HEK293T (cell line): ENCODE measurements around the gene DLL1.

Source experiments
- CTCF ChIA-PET: fragments of 350-600 bp; formaldehyde crosslinking; extraction: SDS; loops from one replicate; lab custom pipeline; 2021; ENCODE audit warnings: antibody characterized with exemption, inconsistent platforms; lab: Yijun Ruan, JAX
- POLR2A ChIA-PET: fragments of 350-600 bp; formaldehyde crosslinking; extraction: SDS; loops from one replicate; lab custom pipeline; 2020; ENCODE audit warnings: antibody characterized with exemption, inconsistent platforms; lab: Yijun Ruan, JAX
- DNase-seq: peaks from one replicate; pipeline ENCODE4 v3.0.0; 2012; ENCODE audit warnings: mixed read lengths; ENCODE audit errors: extremely low spot score
- ARNT ChIP-seq: fragments of 450-650 bp; IDR thresholded peaks from 2 replicates; pipeline ENCODE4 v1.6.1; 2017; ENCODE audit warnings: mild to moderate bottlenecking
- BHLHE40 ChIP-seq: fragments of 450-650 bp; IDR thresholded peaks from 2 replicates; pipeline ENCODE4 v1.6.1; 2016; ENCODE audit warnings: mild to moderate bottlenecking, moderate library complexity, borderline replicate concordance
- CTBP1 ChIP-seq: fragments of 450-650 bp; IDR thresholded peaks from 2 replicates; pipeline ENCODE4 v1.6.1; 2016; ENCODE audit warnings: borderline replicate concordance
- ELF4 ChIP-seq: fragments of 450-650 bp; IDR thresholded peaks from 2 replicates; pipeline ENCODE4 v1.6.1; 2017; ENCODE audit warnings: antibody characterized with exemption
- FOXA1 ChIP-seq: fragments of 450-650 bp; IDR thresholded peaks from 2 replicates; pipeline ENCODE4 v1.6.1; 2016; ENCODE audit warnings: mild to moderate bottlenecking
- FOXK2 ChIP-seq: fragments of 450-650 bp; IDR thresholded peaks from 2 replicates; pipeline ENCODE4 v1.6.1; 2016; ENCODE audit warnings: mild to moderate bottlenecking
- FOXM1 ChIP-seq: fragments of 450-650 bp; IDR thresholded peaks from 2 replicates; pipeline ENCODE4 v1.6.1; 2017; ENCODE audit warnings: mild to moderate bottlenecking, borderline replicate concordance
- HDGF ChIP-seq: fragments of 450-650 bp; IDR thresholded peaks from 2 replicates; pipeline ENCODE4 v1.6.1; 2017; ENCODE audit warnings: antibody characterized with exemption, borderline replicate concordance
- L3MBTL2 ChIP-seq: fragments of 450-650 bp; conservative IDR thresholded peaks from 2 replicates; pipeline ENCODE4 v1.6.1; 2016; ENCODE audit warnings: mild to moderate bottlenecking
- LEF1 ChIP-seq: fragments of 450-650 bp; IDR thresholded peaks from 2 replicates; pipeline ENCODE4 v1.6.1; 2017; ENCODE audit warnings: mild to moderate bottlenecking, borderline replicate concordance
- NFRKB ChIP-seq: fragments of 450-650 bp; IDR thresholded peaks from 2 replicates; pipeline ENCODE4 v1.6.1; 2016; ENCODE audit warnings: mild to moderate bottlenecking, moderate library complexity
- PKNOX1 ChIP-seq: fragments of 450-650 bp; IDR thresholded peaks from 2 replicates; pipeline ENCODE4 v1.6.1; 2016
- SP1 ChIP-seq: fragments of 450-650 bp; IDR thresholded peaks from 2 replicates; pipeline ENCODE4 v1.6.1; 2017
- SUZ12 ChIP-seq: fragments of 450-650 bp; IDR thresholded peaks from 2 replicates; pipeline ENCODE4 v1.6.1; 2016; ENCODE audit warnings: mild to moderate bottlenecking
- TARDBP ChIP-seq: fragments of 450-650 bp; IDR thresholded peaks from 2 replicates; pipeline ENCODE4 v1.6.1; 2016
- ZNF384 ChIP-seq: fragments of 450-650 bp; IDR thresholded peaks from 2 replicates; pipeline ENCODE4 v1.6.1; 2016

The DLL1 gene

GRCh38 chr6:170313716-170314295, 22.9 kb upstream of the DLL1 start:
- POLR2A ChIA-PET: interaction anchor here (1.0 kb wide), 1 partner anchor 24 kb away, joined by 4 read pairs; no protein-coding TSS in a partner anchor
- TF ChIP-seq TARDBP (no peak), BHLHE40 (no peak), CTBP1 (no peak), L3MBTL2 (no peak), FOXK2 (no peak), ZNF384 (no peak), FOXA1 (no peak), FOXM1 (no peak), PKNOX1 (no peak), ELF4 (no peak), SUZ12 (no peak), NFRKB (no peak), HDGF (no peak), ARNT (no peak), LEF1 (no peak), SP1 (no peak)
- no peak for DNase-seq
- CTCF ChIA-PET: no interaction called here

- CTCF ChIA-PET: no interaction called here
- TF ChIP-seq BHLHE40 (no peak), NFRKB (no peak), ZNF384 (no peak), CTBP1 (no peak)
- POLR2A ChIA-PET: interaction anchor here (1.0 kb wide), 1 partner anchor 23 kb away, joined by 4 read pairs; no protein-coding TSS in a partner anchor
- no peak for DNase-seq
These were observed 22.0 kb upstream of the DLL1 start for GRCh38 chr6:170312876-170313275.

GRCh38 chr6:170311696-170312095, 20.8 kb upstream of the DLL1 start:
- TF ChIP-seq ELF4: no peak
- no peak for TF ChIP-seq FOXK2
- TF ChIP-seq BHLHE40: no peak
- no peak for TF ChIP-seq CTBP1
- TF ChIP-seq NFRKB: no peak
- no peak for TF ChIP-seq SP1
- no peak for TF ChIP-seq FOXA1
- TF ChIP-seq LEF1: no peak
- TF ChIP-seq ZNF384: no peak
- TF ChIP-seq FOXM1: no peak
- TF ChIP-seq SUZ12: no peak
- no peak for TF ChIP-seq ARNT
- no peak for TF ChIP-seq HDGF
- no peak for TF ChIP-seq L3MBTL2
- no peak for TF ChIP-seq TARDBP
- ChIA-PET POLR2A (no interaction called here), CTCF (interaction anchor here (0.7 kb wide), 1 partner anchor 9 kb away, joined by 3 read pairs; no protein-coding TSS in a partner anchor)

GRCh38 chr6:170308761-170309160, 17.9 kb upstream of the DLL1 start:
- TF ChIP-seq HDGF (no peak), CTBP1 (no peak), PKNOX1 (0 out of 2 replicates have a peak, but pooled peaks have one; percentile 38)
- ChIA-PET CTCF (no interaction called here), POLR2A (no interaction called here)
- DNase-seq: no peak

More at GRCh38 chr6:170311696-170312095, 20.8 kb upstream of the DLL1 start:
- DNase-seq: no peak

- ChIA-PET CTCF (no interaction called here), POLR2A (interaction anchor here (1.4 kb wide), 1 partner anchor 13 kb away, joined by 5 read pairs; no protein-coding TSS in a partner anchor)
- TF ChIP-seq L3MBTL2: peak; percentile 63; the same call in 1 of the 2 replicates
- TF ChIP-seq FOXK2: no peak
- DNase-seq: no peak
These were observed 16.2 kb upstream of the DLL1 start for GRCh38 chr6:170307080-170307545.

GRCh38 chr6:170306324-170307079, 15.6 kb upstream of the DLL1 start, which contains the start of gene FAM120B:
TSS of gene FAM120B (plus strand) at chr6:170306758. CDS start at chr6:170317391, 10,633 bp downstream.
- ChIA-PET POLR2A (interaction anchor here (1.4 kb wide), 1 partner anchor 12 kb away, joined by 5 read pairs; no protein-coding TSS in a partner anchor), CTCF (no interaction called here)
- DNase-seq: peak; percentile 97
- TF ChIP-seq ELF4: peak; percentile 64
- TF ChIP-seq SUZ12: no peak
- no peak for TF ChIP-seq HDGF
- no peak for TF ChIP-seq LEF1
- no peak for TF ChIP-seq ARNT
- TF ChIP-seq TARDBP: peak; percentile 78
- TF ChIP-seq L3MBTL2: peak; percentile 42; the same call in 1 of the 2 replicates

GRCh38 chr6:170305805-170306323, 15.0 kb upstream of the DLL1 start:
- CTCF ChIA-PET: no interaction called here
- DNase-seq: no peak

More at GRCh38 chr6:170305805-170306323, 15.0 kb upstream of the DLL1 start:
- TF ChIP-seq SP1 (no peak), L3MBTL2 (peak; percentile 45)
- POLR2A ChIA-PET: interaction anchor here (1.4 kb wide), 1 partner anchor 11 kb away, joined by 5 read pairs; no protein-coding TSS in a partner anchor
